Measurements from ENCODE around the gene BPI.

Gene BPI

DNA sequence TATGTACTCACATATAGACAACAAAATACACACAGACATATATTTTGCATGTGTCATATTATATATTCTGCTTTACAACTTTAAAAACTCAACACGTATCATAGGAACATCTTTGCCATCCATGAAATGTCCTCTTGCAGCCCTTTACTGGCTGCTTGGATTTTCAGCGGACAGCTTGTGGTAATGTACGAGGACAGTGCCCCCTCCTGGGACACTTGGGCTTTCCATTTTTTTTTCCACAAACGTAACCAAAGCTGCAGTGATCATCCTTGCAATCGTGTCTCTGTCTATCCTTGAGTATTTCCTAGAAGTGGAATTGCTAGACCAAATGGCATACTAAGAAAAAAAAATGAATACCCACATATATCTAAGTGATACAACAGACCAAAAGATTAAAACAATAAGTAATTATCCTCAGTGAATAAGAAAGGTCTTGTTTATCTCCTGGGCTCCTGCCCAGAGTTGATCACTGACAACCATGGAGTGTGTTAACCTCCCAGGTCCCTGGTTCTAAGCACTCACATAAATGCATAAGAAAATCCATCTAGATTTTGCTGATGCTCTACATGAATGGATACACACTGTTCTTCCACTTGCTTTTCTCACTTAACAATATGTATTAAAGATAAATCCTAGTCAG lies 18.1 kb downstream of the BPI start:
- no peak overlapping the region for H3K9ac ChIP-seq (ENCODE audit: low read length)
- no peak overlapping the region for H3K4me3 ChIP-seq (ENCODE audit: low read depth in 1 of 2, low read length in 2 of 2)
- H3K27ac ChIP-seq (ENCODE audit: low read depth, low read length) = no peak overlapping the region

DNA sequence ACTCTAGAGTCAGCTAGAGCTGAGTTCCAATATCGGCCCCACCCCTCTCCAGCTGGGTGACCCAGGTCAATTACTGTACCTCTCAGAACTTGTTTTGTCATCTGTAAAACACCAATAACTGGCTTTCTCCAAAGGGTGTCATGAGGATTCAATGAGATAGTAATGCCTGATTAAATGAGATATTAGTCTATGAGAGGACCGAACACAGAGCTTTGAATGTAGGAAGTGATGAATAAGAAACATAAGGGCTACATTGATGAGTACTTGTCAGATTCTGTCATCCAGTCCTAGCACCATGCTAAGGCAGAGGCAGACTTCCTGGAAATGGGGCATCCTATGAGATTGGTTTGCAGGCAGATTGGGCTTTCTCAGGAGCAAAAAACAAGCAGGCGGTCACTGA lies 20.2 kb downstream of the BPI start:
- Histone ChIP-seq H3K27ac (ENCODE audit: low read depth, low read length) (no peak overlapping the region), H3K9ac (ENCODE audit: low read length) (no peak overlapping the region), H3K27me3 (ENCODE audit: control insufficient read depth in 1 of 2, insufficient read depth in 2 of 2, low read length in 2 of 2) (peaks cover 0 to 3% of the 10 kb centered on the region in 2 donors), H3K4me1 (ENCODE audit: insufficient read depth, low read length) (no peaks in the 10 kb centered on the region), H3K4me3 (ENCODE audit: low read depth in 1 of 2, low read length in 2 of 2) (no peak overlapping the region), H3K9me3 (ENCODE audit: low read length) (no peaks in the 10 kb centered on the region), H3K36me3 (ENCODE audit: insufficient read depth, low read length) (no peaks in the 10 kb centered on the region)

More for the DNA sequence above, 18.1 kb downstream of the BPI start:
- no peaks in the 10 kb centered on the region for H3K36me3 ChIP-seq (ENCODE audit: insufficient read depth, low read length)
- H3K9me3 ChIP-seq (ENCODE audit: low read length) = no peaks in the 10 kb centered on the region
- no peaks in the 10 kb centered on the region for H3K4me1 ChIP-seq (ENCODE audit: insufficient read depth, low read length)
- peaks cover 0 to 3% of the 10 kb centered on the region in 2 donors for H3K27me3 ChIP-seq (ENCODE audit: control insufficient read depth in 1 of 2, insufficient read depth in 2 of 2, low read length in 2 of 2)

DNA sequence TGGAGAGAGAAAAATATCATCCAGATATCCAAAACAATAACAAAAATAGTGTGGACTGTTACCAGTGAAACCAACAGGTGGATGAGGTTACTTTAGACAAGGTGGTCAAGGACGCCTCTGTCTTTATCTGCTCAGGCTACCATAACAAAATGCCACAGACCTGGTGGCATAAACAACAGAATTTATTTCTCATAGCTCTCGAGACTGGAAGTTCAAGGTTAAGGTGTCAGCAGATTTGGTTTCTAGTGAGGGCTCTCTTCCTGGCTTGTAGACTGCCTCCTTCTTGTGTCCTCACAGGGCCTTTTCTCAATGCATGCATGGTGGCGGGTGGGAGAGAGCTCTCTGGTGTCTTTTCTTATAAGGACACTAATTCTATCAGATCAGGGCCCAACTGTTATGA lies 21.2 kb downstream of the BPI start:
- no peak overlapping the region for H3K27ac ChIP-seq (ENCODE audit: low read depth, low read length)
- no peaks in the 10 kb centered on the region for H3K9me3 ChIP-seq (ENCODE audit: low read length)
- no peaks in the 10 kb centered on the region for H3K36me3 ChIP-seq (ENCODE audit: insufficient read depth, low read length)
- H3K9ac ChIP-seq (ENCODE audit: low read length) = no peak overlapping the region
- H3K4me3 ChIP-seq (ENCODE audit: low read depth in 1 of 2, low read length in 2 of 2) = no peak overlapping the region
- H3K4me1 ChIP-seq (ENCODE audit: insufficient read depth, low read length) = no peaks in the 10 kb centered on the region
- H3K27me3 ChIP-seq (ENCODE audit: control insufficient read depth in 1 of 2, insufficient read depth in 2 of 2, low read length in 2 of 2) = peaks cover 0 to 3% of the 10 kb centered on the region in 2 donors

DNA sequence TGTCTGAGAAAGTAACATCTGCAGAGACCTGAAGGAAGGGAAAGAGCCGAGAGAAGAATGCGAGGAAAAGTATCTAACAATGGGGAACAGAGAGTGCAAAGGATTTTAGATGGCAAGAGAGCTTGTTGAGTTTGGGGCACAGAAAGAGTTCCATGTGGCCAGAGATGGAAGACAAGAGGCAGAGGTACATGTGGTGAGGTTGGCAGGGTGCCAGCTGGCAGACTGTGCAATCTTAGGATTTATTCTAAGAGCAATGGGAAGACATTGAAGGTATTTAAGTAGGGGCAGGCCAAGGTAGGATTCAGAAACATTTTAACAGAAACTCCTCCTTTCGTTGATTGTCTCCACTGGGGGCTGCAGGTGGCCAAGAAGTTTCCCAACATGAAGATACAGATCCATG lies 21.9 kb downstream of the BPI start:
- peaks cover 0 to 2% of the 10 kb centered on the region in 2 donors for H3K27me3 ChIP-seq (ENCODE audit: control insufficient read depth in 1 of 2, insufficient read depth in 2 of 2, low read length in 2 of 2)
- no peaks in the 10 kb centered on the region for H3K36me3 ChIP-seq (ENCODE audit: insufficient read depth, low read length)
- no peaks in the 10 kb centered on the region for H3K9me3 ChIP-seq (ENCODE audit: low read length)
- no peak overlapping the region for H3K27ac ChIP-seq (ENCODE audit: low read depth, low read length)
- no peak overlapping the region for H3K9ac ChIP-seq (ENCODE audit: low read length)
- no peaks in the 10 kb centered on the region for H3K4me1 ChIP-seq (ENCODE audit: insufficient read depth, low read length)
- no peak overlapping the region for H3K4me3 ChIP-seq (ENCODE audit: low read depth in 1 of 2, low read length in 2 of 2)

DNA sequence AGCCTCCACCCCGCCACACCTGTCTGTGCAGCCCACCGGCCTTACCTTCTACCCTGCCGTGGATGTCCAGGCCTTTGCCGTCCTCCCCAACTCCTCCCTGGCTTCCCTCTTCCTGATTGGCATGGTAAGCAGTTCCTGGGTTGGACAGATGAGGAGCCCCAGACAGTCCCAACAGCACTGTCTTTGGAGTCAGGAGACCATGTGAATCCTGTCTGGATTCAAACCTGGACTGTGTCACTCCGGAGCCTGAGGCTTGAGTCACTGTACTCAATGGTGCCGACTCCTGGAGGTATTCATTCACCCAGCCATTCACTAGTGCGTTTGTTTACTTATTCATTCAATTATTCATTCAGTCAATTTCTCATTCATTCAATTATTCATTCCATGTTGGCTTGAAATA lies 22.4 kb downstream of the BPI start:
- Histone ChIP-seq H3K4me3 (ENCODE audit: low read depth in 1 of 2, low read length in 2 of 2) (no peak overlapping the region), H3K27me3 (ENCODE audit: control insufficient read depth in 1 of 2, insufficient read depth in 2 of 2, low read length in 2 of 2) (peaks cover 0 to 5% of the 10 kb centered on the region in 2 donors)

DNA sequence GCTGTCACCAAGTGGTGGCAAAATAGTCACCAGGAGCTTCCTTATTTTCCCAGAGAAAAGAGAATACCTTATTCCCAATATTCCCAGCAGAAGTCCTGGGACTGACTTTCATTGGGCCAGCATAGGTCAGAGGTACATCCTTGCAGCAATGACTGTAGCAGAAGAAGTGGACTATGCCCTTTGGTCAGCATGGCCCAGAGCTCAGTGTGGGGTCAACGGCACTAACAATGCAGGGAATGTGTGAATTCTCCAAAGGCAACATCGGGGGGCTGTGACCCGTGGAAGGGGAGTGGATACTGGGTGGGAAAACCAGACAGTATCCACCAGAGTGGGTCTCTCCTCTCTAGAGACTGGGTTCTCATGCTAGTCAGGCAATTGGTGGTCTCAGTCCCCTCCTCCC lies 26.7 kb downstream of the BPI start:
- H3K9me3 ChIP-seq (ENCODE audit: low read length) = no peaks in the 10 kb centered on the region
- H3K27me3 ChIP-seq (ENCODE audit: control insufficient read depth in 1 of 2, insufficient read depth in 2 of 2, low read length in 2 of 2) = peaks cover 0 to 5% of the 10 kb centered on the region in 2 donors
- H3K9ac ChIP-seq (ENCODE audit: low read length) = no peak overlapping the region
- no peak overlapping the region for H3K4me3 ChIP-seq (ENCODE audit: low read depth in 1 of 2, low read length in 2 of 2)
- H3K4me1 ChIP-seq (ENCODE audit: insufficient read depth, low read length) = no peaks in the 10 kb centered on the region
- H3K36me3 ChIP-seq (ENCODE audit: insufficient read depth, low read length) = no peaks in the 10 kb centered on the region
- H3K27ac ChIP-seq (ENCODE audit: low read depth, low read length) = no peak overlapping the region

More for the DNA sequence above, 22.4 kb downstream of the BPI start:
- H3K36me3 ChIP-seq (ENCODE audit: insufficient read depth, low read length) = no peaks in the 10 kb centered on the region
- H3K9ac ChIP-seq (ENCODE audit: low read length) = no peak overlapping the region
- H3K9me3 ChIP-seq (ENCODE audit: low read length) = no peaks in the 10 kb centered on the region
- H3K4me1 ChIP-seq (ENCODE audit: insufficient read depth, low read length) = no peaks in the 10 kb centered on the region
- H3K27ac ChIP-seq (ENCODE audit: low read depth, low read length) = no peak overlapping the region

DNA sequence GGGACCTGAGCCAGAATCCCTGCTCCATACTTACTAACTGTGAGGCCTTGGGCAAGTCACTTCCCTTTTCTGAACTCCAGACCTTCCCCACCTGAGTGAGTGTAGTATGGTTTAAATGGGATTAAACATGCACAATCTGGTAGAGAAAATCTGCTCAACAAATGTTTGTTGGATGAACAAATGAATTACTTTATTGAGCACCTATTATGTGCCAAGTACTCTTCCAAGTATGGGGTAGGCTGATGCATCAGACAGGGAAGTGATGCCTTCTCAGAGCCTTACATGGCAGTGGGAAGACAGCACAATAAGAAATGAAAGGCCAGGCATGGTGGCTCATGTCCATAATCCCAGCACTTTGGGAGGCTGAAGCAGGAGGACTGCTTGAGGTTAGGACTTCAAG lies 27.3 kb downstream of the BPI start:
- Histone ChIP-seq H3K4me1 (ENCODE audit: insufficient read depth, low read length) (no peaks in the 10 kb centered on the region), H3K4me3 (ENCODE audit: low read depth in 1 of 2, low read length in 2 of 2) (no peak overlapping the region), H3K27ac (ENCODE audit: low read depth, low read length) (no peak overlapping the region), H3K27me3 (ENCODE audit: control insufficient read depth in 1 of 2, insufficient read depth in 2 of 2, low read length in 2 of 2) (peaks cover 0 to 5% of the 10 kb centered on the region in 2 donors), H3K9ac (ENCODE audit: low read length) (no peak overlapping the region), H3K36me3 (ENCODE audit: insufficient read depth, low read length) (no peaks in the 10 kb centered on the region), H3K9me3 (ENCODE audit: low read length) (no peaks in the 10 kb centered on the region)

DNA sequence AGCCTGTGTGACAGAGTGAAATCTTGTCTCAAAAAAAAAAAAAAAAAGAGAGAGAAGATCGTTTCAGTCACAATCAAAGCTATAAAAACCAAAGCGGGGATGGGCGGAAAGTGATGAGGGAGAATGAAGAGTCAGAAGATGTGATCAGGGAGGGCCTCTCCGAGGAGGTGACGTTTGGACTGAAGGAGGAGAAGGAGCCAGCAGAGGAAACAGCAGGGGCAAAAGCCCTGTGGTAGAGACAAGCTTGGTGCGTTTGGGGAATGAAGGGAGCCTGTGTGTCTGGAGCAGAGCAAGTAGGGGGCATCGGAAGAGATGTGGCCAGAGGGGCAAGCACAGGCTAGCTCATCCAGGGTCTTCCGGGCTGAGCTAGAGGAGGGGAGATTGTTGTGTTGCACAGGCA lies 27.9 kb downstream of the BPI start:
- Histone ChIP-seq H3K36me3 (ENCODE audit: insufficient read depth, low read length) (no peaks in the 10 kb centered on the region), H3K9ac (ENCODE audit: low read length) (no peak overlapping the region), H3K27ac (ENCODE audit: low read depth, low read length) (no peak overlapping the region), H3K4me3 (ENCODE audit: low read depth in 1 of 2, low read length in 2 of 2) (no peak overlapping the region), H3K4me1 (ENCODE audit: insufficient read depth, low read length) (no peaks in the 10 kb centered on the region), H3K9me3 (ENCODE audit: low read length) (no peaks in the 10 kb centered on the region), H3K27me3 (ENCODE audit: control insufficient read depth in 1 of 2, insufficient read depth in 2 of 2, low read length in 2 of 2) (peaks cover 0 to 5% of the 10 kb centered on the region in 2 donors)

DNA sequence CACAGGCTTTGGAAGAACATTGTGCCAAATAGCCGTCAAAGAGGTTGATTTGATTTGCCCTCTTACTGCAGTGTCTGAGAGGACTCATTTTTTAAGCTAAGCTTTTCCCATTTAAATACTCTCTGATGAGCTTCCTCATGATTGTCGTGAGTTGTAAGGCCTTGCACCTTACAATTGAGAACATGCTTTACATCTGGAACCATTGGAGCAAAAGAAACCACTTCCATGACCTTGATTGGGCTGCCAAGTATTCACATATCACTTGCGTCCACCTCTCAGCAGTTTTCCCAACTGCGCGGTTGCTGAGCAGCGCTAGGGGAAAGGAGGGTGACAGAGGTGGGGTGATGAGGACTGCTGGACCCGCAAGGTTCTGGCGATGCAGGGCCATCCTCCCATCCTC lies 30.1 kb downstream of the BPI start:
- Histone ChIP-seq H3K36me3 (ENCODE audit: insufficient read depth, low read length) (no peaks in the 10 kb centered on the region), H3K9ac (ENCODE audit: low read length) (no peak overlapping the region), H3K4me3 (ENCODE audit: low read depth in 1 of 2, low read length in 2 of 2) (no peak overlapping the region), H3K27me3 (ENCODE audit: control insufficient read depth in 1 of 2, insufficient read depth in 2 of 2, low read length in 2 of 2) (peaks cover 0 to 11% of the 10 kb centered on the region in 2 donors), H3K4me1 (ENCODE audit: insufficient read depth, low read length) (no peaks in the 10 kb centered on the region), H3K9me3 (ENCODE audit: low read length) (peaks cover 6% of the 10 kb centered on the region), H3K27ac (ENCODE audit: low read depth, low read length) (no peak overlapping the region)

DNA sequence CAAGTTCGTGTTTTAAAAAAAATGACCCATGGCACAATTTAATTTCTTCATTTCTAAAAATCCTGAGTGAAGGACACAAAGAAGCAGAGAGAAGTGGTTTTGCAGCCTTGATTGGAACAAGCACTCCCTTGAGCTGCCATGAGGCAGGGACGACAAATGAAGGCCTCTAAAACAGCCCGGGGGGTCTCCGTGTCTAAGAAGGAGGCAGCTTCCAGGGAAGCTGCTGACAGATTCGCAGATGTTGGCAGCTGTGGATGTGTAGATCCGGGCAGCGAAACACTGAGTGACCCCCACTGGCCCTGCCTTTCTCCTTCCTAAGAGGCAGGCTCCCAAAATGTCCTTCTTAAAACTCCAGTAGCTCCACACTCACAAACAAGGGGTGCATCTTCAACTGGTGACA lies 32.8 kb downstream of the BPI start:
- no peak overlapping the region for H3K4me3 ChIP-seq (ENCODE audit: low read depth in 1 of 2, low read length in 2 of 2)
- H3K9me3 ChIP-seq (ENCODE audit: low read length) = peaks cover 6% of the 10 kb centered on the region
- H3K9ac ChIP-seq (ENCODE audit: low read length) = no peak overlapping the region
- H3K36me3 ChIP-seq (ENCODE audit: insufficient read depth, low read length) = no peaks in the 10 kb centered on the region
- H3K27ac ChIP-seq (ENCODE audit: low read depth, low read length) = no peak overlapping the region
- H3K27me3 ChIP-seq (ENCODE audit: control insufficient read depth in 1 of 2, insufficient read depth in 2 of 2, low read length in 2 of 2) = peaks cover 0 to 6% of the 10 kb centered on the region in 2 donors
- no peaks in the 10 kb centered on the region for H3K4me1 ChIP-seq (ENCODE audit: insufficient read depth, low read length)

DNA sequence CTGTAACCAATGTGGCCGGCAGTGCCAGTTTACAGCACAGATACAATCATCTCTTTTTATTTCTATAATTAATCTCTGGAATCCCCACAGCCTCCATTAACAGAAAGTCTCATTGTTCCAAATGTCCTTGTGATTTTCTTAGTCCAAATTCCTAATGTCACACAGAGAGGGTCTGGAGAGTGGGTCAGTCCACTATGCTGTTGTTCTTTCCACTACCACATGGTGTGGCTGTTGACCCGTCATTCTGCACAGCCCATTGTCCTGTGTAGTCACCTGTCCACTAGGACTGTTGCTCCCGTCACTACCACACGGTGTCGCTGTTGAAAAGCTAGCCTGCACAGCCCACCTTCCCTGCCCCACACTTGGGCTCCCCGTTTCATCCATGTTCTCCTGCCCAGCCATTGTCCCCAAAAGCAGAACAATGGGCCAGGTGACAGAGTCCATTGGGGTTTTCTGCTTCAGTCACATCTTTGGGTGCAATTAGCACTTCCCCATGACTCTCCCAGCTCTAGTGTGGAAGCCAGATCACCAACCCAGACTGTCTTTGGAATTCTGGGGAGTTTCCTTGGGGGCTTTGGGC lies 33.7 kb downstream of the BPI start:
- no peak overlapping the region for H3K9ac ChIP-seq (ENCODE audit: low read length)
- no peaks in the 10 kb centered on the region for H3K36me3 ChIP-seq (ENCODE audit: insufficient read depth, low read length)
- peaks cover 6% of the 10 kb centered on the region for H3K9me3 ChIP-seq (ENCODE audit: low read length)
- peaks cover under 1% of the 10 kb centered on the region for H3K4me1 ChIP-seq (ENCODE audit: insufficient read depth, low read length)
- H3K27ac ChIP-seq (ENCODE audit: low read depth, low read length) = no peak overlapping the region
- H3K4me3 ChIP-seq (ENCODE audit: low read depth in 1 of 2, low read length in 2 of 2) = no peak overlapping the region
- peaks cover 0 to 6% of the 10 kb centered on the region in 2 donors for H3K27me3 ChIP-seq (ENCODE audit: control insufficient read depth in 1 of 2, insufficient read depth in 2 of 2, low read length in 2 of 2)

Data from muscle layer of colon (tissue), 2 donors.